ENCODE results near the gene VWF.

GRCh38 chr12:5946388-5946787 is 178.1 kb downstream of the VWF start:
- TF ChIP-seq POLR2A (IDR thresholded peaks at IDR 0.05) (no peak), CTCF (IDR thresholded peaks at IDR 0.05) (no peak)

All from right lobe of liver (tissue), 4 donors.